HG02678 (cell line): ENCODE results near the gene PHAF1.
"Not testable (repeated sequence)": the region's sequence is repeated elsewhere in the genome, so short reads cannot be mapped to it uniquely, and the experiment has no call there.

Experiments
- ATAC-seq: cut with Tn5 transposase; IDR thresholded peaks from one replicate; pipeline ENCODE4 v1.9.1; 2021; ENCODE audit warnings: mild to moderate bottlenecking, moderate library complexity; ENCODE audit not compliant: unreplicated experiment

Gene PHAF1

DNA sequence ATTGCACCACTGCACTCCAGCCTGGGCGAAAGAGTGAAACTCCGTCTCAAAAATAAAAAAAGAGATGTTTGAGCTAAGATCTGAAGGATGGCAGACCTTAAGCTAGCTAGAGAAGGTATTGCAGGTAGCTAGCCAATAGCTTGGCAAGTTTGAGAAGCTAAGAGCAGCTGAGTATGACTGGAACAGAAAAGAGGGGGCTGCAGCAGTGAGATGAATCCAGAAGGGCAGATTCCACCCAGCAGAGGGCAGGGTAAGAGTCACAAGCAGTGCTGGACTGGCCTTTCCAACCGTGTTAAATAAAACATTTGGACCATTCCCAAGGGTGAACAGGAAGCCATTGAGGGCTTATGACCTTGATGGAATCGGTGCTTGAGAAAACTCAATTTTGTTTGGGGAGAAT, 5.7 kb upstream of the PHAF1 start:
- ATAC-seq, result no peak

DNA sequence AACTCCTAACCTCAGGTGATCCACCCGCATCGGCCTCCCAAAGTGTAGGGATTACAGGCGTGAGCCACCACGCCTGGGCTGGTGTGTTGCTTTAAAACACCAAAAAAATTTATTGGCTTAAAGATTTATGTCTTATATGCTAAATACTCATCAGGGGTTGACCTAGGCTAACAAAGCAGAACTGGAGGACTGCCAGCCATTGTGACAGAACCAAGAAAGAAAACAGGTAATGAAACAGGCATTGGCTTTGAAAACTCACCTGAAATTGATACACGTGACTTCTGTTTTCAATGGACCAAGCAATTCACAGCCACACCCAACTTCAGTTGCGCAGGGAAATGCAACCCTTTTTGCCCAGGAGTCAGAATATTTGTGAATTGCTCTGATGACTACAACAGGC, 4.9 kb upstream of the PHAF1 start:
- ATAC-seq, result no peak

DNA sequence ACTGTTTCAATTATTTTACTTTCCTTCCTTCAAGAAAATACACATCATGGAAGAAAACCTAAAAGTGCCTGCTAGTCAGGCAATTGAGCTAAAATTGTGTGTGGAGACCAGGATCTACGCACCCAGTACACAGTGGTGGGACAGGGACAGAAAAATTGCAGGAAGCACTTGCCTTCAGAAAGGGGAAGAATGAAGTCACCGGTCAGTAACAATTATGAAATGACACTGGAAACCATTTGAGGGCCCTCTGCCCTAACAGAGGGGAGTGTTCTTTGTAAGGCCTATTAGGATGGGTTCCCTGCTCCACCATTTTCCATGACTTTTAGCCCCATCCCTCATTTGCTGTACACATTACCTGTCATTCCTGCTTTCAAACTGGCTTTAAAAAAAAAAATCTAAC, 4.5 kb upstream of the PHAF1 start:
- no peak for ATAC-seq

DNA sequence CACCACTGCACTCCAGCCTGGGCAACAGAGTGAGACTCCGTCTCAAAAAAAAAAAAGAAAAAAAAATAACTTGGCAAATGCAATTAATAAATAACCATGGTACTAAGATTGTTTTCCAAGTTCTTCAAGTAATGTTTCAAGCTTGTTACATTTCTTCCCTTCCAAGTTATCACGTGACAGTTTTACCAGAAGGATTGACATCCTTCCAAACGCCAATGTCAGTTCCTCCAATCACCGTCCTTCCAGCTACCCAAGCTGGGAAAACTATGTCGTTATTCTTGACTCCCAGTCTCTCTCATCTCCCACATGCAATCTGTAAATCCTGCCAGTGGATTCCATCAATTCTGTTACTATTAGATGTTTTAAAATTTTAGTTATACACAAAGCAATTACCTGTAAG, 3.9 kb upstream of the PHAF1 start:
- ATAC-seq, result no peak

DNA sequence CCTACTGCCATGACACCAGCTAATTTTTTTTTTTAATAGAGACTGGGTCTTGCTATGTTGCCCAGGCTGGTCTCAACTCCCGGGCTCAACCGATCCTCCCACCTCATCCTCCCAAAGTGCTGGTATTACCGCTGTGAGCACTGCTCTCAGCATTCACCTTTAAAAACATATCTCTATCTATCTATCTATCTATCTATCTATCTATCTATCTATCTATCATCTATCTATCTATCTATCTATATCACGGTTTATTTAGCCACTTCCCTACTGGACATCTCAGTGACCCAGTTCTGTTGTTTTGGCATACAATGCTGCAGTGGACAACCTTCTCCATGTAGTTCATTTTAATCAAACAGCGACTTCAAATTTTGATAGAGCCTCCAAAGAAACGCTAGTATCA, 1.3 kb upstream of the PHAF1 start:
- ATAC-seq, result no peak

DNA sequence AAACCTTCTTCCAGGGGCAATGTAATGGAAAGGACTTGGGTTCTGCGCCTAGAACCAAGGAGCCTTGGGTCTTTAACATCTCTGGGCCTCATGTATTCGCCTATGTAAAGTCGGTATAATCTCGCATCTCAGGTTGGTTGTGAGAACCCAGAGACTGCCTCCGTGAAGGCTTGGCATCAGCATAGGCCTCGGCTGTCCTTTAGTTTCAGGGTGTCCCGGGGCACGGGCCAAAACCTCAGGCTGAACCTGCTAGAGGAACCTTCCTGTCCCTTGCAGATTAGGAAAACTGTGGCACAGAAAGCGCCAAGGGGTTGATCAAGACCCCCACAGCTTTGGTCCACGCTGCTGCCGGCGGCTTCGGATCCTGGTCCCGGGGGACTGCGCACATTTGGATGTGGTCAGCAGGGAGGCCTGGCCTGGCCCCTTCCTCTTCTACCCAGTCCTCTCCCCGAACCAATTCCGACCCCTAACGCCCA, 772 bp upstream of the PHAF1 start:
- no peak for ATAC-seq

DNA sequence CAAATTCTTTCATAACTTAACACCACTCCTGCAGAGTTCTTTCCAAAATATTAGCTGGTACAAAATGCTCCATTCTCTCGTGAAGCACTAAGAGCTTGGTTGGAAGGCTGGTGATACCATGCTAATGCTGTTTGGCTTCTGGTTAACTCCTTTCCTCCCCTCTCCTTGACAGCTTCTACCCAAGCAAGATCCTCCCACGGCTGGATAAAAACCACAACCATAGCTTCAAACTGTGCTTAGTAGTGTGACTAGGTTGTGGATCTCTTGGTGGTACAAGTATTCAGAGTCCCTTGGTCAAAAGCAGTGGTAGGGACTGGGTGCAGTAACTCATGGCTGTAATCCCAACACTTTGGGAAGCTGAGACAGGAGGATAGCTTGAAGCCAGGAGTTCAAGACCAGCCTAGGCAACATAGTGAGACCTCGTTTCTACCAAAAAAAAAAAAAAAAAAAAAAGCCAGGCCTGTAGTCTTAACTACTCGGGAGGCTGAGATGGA, 2.3 kb downstream of the PHAF1 start:
- ATAC-seq, result no peak

DNA sequence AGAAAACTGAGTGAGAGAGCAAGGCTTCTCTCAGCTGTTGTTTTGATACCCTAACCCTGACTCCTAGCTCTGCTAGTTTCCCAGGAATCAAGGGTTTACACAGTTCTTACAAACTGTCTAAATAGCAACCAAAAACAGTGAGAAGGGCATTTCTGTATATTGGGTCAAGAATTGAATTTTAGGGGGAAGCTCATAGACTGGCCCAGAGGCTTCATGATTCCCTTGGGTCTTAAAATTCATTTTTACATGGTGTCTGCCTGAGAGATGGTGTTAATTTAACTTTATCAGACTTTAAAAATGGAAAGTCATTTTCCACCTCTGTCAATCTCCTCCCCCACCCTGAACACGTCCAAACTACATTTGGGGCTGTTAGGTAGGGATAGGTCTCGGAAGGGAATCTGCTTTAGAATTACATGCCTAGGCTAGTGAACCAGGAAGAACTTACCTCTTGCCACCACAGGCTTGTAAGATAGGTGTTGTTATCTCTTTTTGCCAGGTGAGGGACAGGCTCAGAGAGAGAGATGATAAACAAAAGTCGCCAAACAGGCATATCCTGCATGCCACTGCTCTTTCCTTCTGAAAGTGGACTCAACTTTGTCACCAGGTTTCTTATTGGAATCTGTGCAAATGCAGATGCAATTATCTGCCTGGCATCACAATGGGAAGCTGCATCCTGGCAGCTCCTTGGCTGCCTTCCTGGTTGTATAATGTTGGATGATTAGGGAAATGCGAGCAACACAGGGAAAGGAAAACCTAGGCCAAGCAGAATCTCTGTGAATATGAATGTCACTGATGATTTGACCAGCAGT, 3.1 kb downstream of the PHAF1 start:
- ATAC-seq, result no peak

DNA sequence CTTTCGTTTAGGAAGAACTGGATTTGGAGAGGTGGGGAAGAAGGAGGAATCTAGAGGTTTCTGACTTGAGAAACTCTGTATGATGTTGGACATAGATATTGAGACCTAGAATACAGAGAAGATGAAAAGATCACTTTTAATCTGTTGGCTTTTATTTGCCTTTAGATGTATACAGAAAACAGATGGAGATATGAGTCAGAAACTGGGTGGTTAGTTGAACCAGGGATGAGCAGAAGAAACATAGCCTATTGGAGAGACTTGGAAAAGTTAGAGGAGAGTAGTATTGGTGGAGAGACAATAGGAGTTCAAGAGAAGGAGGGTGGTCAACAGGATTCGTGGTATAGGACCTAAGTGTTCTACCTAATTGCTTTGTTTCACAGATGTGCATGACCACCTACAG, 5.1 kb downstream of the PHAF1 start:
- ATAC-seq, result no peak

DNA sequence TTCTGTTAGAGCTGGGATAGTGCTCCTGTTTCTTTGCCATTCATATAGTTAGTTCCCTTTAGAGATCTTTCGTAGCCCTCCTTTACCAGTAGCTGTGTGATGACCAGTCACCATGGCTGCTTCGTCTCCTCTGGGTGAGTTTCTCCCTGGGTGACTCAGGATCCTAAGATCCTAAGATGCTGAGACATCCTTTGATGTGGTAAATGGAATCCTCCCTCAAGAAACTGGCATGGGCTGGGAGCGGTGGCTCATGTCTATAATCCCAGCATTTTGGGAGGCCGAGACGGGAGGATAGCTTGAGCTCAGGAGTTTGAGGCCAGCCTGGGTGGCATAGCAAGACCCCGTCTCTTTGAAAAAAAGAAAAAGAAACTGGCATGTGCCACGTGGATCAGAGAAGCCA, 5.9 kb downstream of the PHAF1 start:
- no peak for ATAC-seq

DNA sequence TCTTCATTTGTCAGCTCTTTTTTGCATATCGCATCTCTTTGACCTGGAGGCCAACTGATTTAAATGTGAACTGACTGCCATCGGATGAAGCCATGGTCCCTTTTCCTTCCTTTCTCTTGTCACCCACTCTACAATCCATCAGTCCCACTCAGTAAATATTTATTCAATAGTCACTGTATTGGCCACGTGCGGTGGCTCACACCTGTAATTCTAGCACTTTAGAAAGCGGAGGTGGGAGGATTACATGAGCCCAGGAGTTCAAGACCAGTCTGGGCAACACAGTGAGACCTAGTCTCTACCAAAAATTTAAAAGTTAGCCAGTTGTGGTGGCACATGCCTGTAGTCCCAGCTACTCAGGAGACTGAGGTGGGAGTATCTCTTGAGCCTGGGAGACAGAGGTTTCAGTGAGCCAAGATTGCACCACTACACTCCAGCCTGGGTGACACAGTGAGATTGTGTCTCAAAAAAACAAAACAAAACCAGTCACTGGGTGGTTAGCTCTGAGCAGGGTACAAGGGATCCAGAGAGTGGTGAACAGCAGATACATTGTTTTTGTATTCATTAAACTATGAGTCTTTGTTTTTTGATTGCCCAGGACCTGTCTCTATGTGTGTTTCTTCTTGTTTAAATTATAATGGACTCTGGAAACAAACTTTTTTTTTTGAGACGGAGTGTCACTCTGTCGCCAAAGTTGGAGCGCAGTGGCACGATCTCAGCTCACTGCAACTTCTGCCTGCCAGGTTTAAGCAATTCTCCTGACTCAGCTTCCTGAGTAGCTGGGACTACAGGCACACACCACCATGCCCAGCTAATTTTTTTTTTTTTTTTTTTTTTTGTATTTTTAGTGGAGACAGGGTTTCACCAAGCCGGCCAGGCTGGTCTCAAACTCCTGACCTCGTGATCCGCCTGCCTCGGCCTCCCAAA, 6.9 kb downstream of the PHAF1 start:
- no peak for ATAC-seq

DNA sequence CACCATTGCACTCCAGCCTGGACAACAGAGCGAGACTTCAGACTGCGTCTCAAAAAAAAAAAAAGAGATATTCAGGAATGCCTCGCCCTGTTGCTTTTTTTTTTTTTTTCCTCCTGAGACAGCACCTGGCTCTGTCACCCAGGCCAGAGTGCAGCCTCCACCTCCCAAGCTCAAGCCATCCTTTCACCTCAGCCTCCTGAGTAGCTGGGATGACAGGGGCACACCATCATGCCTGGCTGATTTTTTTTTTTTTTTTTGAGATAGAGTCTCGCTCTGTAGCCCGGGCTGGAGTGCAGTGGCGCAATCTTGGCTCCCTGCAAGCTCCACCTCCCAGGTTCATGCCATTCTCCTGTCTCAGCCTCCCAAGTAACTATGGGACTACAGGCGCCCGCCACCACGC, 8.0 kb downstream of the PHAF1 start:
- ATAC-seq, result no peak

DNA sequence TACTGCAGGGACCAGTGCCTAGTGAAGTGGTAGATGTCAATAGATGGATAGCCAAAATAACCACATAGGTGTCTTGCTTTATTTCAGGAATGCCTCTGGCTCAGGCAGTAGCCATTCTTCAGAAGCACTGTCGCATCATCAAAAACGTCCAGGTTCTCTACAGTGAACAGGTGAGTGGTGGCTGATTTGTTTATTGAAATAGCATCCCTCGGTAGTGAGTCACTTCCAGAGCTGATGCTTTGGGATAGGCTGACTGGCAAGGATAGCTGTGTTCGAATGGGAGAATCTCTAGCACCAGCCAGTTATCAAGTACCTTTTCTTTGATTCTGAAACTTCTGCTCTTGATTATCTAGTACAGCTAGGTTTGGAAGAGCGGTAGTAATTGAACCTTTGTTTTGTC, 10.3 kb downstream of the PHAF1 start:
- ATAC-seq, result no peak

DNA sequence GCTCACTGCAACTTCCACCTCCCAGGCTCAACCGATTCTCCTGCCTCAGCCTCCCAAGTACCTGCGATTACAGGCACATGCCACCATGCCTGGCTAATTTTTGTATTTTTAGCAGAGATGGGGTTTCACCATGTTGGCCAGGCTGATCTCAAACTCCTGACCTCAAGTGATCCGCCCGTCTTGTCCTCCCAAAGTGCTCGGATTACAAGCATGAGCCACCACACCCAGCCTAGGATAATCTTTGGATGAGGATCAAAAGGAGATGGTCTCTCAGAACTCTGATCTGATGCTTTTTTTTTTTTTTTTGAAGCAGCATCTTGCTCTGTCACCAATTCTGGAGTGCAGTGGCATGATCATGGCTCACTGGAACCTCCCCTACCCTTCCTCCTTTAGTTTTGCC, 13.1 kb downstream of the PHAF1 start:
- ATAC-seq, result not testable (repeated sequence)

DNA sequence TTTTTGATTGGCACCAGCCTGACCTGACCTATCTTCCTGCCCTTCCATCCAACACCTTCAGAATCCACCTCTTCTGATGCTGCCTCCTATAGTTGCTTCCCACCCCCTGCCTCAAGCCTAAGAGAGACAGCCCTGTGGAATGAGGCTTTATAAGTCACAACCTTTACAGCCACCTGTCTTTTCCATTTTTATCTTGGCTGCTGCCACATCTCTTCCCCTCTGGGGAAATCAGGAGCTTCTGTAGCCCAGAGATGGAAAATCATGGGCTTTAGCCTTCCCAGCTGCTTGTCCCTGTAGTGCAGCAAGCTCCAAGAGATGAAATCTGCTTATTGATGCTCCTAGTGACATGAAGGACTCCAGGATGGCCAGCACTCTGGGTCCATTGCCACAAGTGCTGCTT, 18.7 kb downstream of the PHAF1 start:
- no peak for ATAC-seq

DNA sequence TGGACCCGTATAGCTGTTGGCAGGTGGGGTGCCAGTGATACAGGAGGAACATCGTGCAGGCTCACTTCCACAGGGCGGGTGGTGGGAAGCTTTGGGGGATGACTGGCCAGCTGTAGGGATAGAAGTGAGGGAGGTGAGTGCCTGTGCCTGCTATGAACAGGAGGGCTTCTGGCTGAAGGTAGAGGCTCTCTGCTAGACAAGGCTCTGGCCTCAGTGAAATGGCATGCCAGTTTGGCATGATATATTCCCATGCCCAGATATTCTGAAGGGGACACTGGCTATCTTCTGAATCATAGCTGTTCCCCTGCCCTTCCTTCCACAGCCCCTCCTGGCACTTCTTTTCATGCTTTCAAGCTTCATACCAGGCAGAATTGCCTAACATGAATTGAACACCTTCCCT, 19.1 kb downstream of the PHAF1 start:
- ATAC-seq, result no peak

DNA sequence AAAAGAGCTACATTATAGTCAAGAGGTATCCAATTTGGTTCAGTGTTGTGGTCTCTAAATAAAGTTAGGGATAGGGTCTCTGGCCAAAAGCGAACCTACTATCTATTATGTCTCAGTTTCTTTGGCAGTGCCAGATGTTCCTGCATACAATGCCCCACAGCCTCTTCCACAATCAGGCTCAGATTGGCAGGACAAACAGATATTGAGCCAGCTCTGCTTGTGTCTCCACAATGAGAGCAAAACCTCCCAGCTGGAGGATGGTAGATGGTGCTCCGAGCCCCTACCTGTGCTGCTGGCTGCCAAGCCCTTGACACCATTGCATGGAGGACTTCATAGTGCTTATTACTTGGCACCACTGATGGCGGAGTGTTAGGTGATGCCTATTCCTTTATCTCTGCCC, 19.7 kb downstream of the PHAF1 start:
- ATAC-seq, result no peak

DNA sequence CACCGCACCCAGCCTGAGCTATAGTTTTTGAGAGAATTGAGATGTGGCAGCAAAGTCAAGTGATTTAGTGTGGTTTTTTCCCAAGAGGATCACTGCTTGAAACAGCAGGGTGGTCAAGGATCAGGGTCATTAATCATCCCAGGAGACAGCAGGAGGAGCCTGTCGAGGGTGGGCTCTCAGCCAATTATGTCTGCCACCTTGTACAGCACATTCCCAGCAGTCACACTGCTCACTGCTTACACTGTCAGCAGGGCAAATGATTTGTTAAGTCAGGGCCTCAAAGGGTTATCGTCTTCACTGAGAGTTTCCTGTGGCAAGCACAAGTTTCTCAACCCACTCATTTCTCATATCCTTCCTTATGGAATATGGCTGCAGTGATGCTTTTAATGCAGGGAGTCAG, 27.9 kb downstream of the PHAF1 start:
- no peak for ATAC-seq

DNA sequence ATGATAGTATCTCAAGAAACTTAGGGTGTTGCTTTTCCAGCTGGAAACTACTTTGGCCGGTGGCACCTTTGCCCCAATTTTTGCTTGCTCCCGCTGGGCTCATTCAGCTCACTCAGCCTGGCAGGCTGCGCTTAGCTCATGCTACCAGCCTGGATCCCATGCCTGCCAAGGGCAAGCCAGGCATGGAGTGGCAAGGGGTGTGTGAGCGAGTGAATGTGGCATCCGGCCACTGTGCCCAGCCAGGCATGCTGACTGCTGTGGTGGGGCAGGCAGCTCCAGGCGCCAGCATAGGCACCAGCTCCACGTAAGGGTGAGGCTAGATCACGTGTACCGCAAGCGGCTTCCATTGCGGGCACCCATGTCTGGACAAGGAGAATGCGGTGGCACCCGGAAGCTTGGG, 31.6 kb downstream of the PHAF1 start:
- no peak for ATAC-seq

DNA sequence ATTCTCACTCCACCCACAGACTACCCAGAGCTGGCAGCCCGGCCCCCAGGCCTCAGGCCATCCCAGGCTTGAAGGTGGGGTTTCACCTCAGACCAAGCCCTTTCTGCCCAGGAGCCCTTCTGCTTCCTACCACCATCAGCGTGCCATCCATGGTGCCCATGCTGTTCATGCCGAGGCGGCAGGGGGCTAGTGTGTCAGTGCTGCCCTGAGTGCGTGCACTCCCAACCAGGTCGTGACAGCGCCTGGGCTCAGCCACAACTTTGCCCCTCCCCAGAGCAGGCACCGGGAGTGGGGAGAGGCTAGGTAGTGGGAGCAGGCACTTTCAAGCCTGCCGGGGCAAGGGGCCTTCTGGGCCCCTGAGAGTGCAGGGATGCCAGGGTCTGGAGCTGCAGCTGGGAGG, 32.6 kb downstream of the PHAF1 start:
- ATAC-seq, result no peak

DNA sequence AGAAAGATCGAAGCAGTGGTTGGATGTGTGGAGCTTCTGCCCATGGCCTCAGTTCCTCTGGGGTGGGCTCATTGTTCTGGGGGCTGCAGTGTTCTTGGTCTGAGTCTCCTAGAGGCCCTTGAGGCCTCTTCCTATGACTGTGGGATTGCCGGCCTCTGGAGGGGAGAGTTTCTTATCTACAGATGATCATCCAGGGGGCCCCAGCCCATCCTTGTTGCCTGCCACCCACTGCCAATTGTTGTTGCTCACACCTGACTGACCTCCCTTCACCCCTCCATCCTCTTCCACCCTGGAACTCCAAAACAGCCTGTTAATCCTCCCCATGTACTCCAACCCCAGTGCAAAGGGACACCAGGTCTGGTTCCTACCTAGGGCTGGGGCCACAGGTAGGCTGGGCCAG, 35.2 kb downstream of the PHAF1 start:
- no peak for ATAC-seq

DNA sequence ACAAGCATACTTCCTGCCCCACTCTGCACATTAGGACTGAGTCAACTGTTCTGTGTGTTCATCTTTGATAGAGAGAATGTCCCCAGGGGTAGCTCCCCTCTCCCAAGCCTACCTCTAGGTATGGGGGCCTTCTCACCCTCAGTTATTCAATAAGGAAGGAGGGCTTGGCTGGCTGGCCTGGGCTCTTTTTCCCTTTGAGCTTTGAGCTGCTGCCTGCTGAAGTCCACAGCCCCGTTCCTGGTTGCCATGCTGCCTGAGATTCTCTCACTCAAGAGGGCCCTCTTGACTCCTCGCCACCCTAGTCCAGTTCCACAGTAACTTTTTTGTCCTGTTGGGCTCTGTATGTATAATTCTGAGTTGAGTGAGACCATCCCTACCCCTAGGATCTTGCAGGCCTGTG, 36.0 kb downstream of the PHAF1 start:
- ATAC-seq, result no peak
